ENCODE results near the gene CCNC. TPM values are rescaled to one million over a fixed set of nuclear protein-coding genes. Genes with fewer than 3 reads are reported as not detected.

Gene CCNC
- total RNA-seq, 1 donor from 2014 or later: 47.4 TPM

DNA sequence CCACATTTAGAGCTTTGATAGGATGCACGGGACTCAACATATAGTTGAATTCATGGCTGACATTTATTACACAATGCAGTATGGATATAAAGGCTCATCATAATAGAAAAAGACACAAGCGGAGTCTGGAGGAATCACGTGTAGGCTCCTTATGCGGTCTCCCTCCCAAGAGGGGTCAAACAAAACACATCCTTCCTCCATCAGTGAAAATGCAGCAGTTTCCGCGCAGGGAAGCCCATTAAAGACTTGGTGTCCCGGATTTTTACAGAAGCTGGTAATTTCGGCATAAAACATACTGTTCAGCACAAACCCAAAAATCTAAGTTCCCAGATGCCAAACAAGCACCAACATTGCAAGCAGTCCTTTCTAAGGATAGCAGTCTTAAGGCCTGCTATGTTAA is 54.4 kb downstream of the CCNC start:
- H3K9me3 ChIP-seq: no peaks in the 10 kb centered on the region
- peak overlapping the region; percentile 87 for H3K27ac ChIP-seq
- TF ChIP-seq POLR2A (IDR thresholded peaks at IDR 0.05) (no peak), POLR2AphosphoS5 (IDR thresholded peaks at IDR 0.05; ENCODE audit: insufficient read depth in 1 of 2, low read depth in 1 of 2) (no peak)
- TF ChIP-seq, protein P1, sequence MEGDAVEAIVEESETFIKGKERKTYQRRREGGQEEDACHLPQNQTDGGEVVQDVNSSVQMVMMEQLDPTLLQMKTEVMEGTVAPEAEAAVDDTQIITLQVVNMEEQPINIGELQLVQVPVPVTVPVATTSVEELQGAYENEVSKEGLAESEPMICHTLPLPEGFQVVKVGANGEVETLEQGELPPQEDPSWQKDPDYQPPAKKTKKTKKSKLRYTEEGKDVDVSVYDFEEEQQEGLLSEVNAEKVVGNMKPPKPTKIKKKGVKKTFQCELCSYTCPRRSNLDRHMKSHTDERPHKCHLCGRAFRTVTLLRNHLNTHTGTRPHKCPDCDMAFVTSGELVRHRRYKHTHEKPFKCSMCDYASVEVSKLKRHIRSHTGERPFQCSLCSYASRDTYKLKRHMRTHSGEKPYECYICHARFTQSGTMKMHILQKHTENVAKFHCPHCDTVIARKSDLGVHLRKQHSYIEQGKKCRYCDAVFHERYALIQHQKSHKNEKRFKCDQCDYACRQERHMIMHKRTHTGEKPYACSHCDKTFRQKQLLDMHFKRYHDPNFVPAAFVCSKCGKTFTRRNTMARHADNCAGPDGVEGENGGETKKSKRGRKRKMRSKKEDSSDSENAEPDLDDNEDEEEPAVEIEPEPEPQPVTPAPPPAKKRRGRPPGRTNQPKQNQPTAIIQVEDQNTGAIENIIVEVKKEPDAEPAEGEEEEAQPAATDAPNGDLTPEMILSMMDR (IDR thresholded peaks at IDR 0.05): no peak
- no peaks in the 10 kb centered on the region for H3K36me3 ChIP-seq
- H3K27me3 ChIP-seq: no peaks in the 10 kb centered on the region
- peak overlapping the region in 1 of 2 donors; percentile 94 for H3K4me3 ChIP-seq
- peaks cover 12% of the 10 kb centered on the region for H3K4me1 ChIP-seq
- DNase-seq (ENCODE audit: extremely low spot score in 2 of 2): no peak
- intact Hi-C loops (cut with DNase I): loop anchor here (2.0 kb wide), 1 partner anchor 55 kb away; the partner anchor contains the start of gene CCNC

DNA sequence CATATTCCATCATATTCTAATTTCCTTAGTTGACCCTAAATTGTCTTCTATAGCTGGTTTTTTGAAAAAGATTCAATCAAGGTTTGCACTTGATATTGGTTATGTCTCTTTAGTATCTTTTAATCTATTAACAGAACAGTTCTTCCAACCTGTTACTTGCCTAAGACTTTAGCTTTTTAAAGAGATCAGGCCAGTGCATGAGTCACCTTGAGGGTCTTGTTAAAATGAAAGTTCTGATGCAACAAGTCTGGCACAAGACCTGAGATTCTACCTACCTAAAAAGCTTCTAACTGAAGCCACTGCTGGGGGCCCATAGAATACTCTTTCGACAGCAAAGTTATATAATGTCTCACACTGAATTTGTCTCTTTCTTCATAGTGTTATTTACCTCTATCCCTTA is 56.4 kb downstream of the CCNC start:
- Histone ChIP-seq H3K4me3 (no peak overlapping the region), H3K27me3 (no peaks in the 10 kb centered on the region), H3K27ac (no peak overlapping the region), H3K9me3 (no peaks in the 10 kb centered on the region), H3K4me1 (peaks cover 12% of the 10 kb centered on the region), H3K36me3 (peaks cover 0 to 6% of the 10 kb centered on the region in 2 donors)
- TF ChIP-seq, protein P1 (IDR thresholded peaks at IDR 0.05): no peak
- no peak for TF ChIP-seq POLR2A (IDR thresholded peaks at IDR 0.05)
- TF ChIP-seq POLR2AphosphoS5 (IDR thresholded peaks at IDR 0.05; ENCODE audit: insufficient read depth in 1 of 2, low read depth in 1 of 2): no peak
- DNase-seq (ENCODE audit: extremely low spot score in 2 of 2): no peak
- intact Hi-C loops (cut with DNase I): no loop called here

DNA sequence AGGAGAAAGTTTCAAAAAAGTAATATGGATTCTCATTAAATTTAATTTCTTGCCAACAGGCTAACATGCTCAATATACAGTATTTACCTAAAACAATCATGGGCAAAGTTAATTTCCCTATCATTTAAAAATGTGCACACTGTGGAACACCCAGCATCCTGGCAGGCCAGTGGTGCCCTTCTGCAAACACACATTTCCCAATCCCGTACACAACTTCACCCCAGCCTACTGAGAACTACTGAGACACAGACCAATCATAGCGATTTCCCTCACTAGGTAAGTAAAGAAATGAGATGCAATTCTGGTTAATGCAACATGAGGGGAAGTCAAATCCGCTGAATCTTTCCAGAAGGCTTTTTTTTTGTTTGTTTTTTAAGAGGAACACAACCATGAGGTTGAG is 60.8 kb downstream of the CCNC start:
- intact Hi-C loops (cut with DNase I): no loop called here
- TF ChIP-seq, protein P1 (IDR thresholded peaks at IDR 0.05): no peak
- no peak for TF ChIP-seq POLR2A (IDR thresholded peaks at IDR 0.05)
- TF ChIP-seq POLR2AphosphoS5 (IDR thresholded peaks at IDR 0.05; ENCODE audit: insufficient read depth in 1 of 2, low read depth in 1 of 2): no peak
- Histone ChIP-seq H3K9me3 (no peaks in the 10 kb centered on the region), H3K36me3 (peaks cover 0 to 13% of the 10 kb centered on the region in 2 donors), H3K4me1 (no peaks in the 10 kb centered on the region), H3K4me3 (no peak overlapping the region), H3K27me3 (no peaks in the 10 kb centered on the region), H3K27ac (no peak overlapping the region)
- DNase-seq (ENCODE audit: extremely low spot score in 2 of 2): no peak

DNA sequence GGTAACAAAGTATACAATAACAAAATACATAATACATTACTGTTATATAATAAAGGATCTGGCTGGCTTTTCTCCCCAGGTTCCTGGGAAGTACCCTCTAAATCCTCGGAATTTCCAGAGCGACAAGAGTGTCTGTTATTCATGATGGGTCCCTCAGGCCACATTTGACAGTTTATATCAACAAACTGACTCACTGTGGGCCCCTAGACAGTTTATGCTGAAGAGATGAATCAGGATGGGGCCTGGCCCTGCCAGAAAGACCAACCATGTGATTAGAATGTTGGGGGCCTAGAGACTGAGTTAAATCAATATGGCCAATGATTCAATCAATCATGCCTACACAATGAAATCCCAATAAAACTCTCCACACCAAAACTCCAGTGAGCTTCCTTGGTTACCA is 66.7 kb downstream of the CCNC start:
- Histone ChIP-seq H3K36me3 (peaks cover 0 to 18% of the 10 kb centered on the region in 2 donors), H3K4me3 (no peak overlapping the region), H3K27ac (no peak overlapping the region), H3K4me1 (no peaks in the 10 kb centered on the region), H3K9me3 (no peaks in the 10 kb centered on the region), H3K27me3 (no peaks in the 10 kb centered on the region)
- intact Hi-C loops (cut with DNase I): no loop called here
- TF ChIP-seq, protein P1 (IDR thresholded peaks at IDR 0.05): no peak
- TF ChIP-seq POLR2AphosphoS5 (IDR thresholded peaks at IDR 0.05; ENCODE audit: insufficient read depth in 1 of 2, low read depth in 1 of 2) (no peak), POLR2A (IDR thresholded peaks at IDR 0.05) (no peak)
- no peak for DNase-seq (ENCODE audit: extremely low spot score in 2 of 2)

DNA sequence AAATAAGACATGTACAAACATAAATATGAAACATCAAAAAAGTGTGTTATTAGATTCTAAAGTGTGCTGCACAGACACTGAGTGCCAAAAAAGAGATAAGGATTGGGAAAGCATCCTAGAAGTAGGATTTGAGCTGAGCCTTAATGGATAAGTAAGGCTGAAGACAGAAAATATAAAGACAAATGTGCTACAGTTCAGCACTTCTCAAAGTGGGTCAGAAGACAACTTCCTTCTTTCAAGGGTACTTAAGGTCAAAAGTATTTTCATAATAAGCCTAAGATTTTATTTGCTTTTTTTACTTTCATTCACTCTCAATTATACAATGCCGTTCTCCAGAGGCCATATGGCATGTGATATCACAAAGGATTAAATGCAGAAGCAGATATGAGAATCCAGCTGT is 70.0 kb downstream of the CCNC start:
- H3K36me3 ChIP-seq: peaks cover 0 to 18% of the 10 kb centered on the region in 2 donors
- intact Hi-C loops (cut with DNase I): no loop called here
- TF ChIP-seq POLR2A (IDR thresholded peaks at IDR 0.05) (no peak), POLR2AphosphoS5 (IDR thresholded peaks at IDR 0.05; ENCODE audit: insufficient read depth in 1 of 2, low read depth in 1 of 2) (no peak)
- TF ChIP-seq, protein P1 (IDR thresholded peaks at IDR 0.05): no peak

More for the DNA sequence above, 70.0 kb downstream of the CCNC start:
- DNase-seq (ENCODE audit: extremely low spot score in 2 of 2): no peak
- H3K27me3 ChIP-seq: no peaks in the 10 kb centered on the region
- no peaks in the 10 kb centered on the region for H3K9me3 ChIP-seq
- H3K4me1 ChIP-seq: no peaks in the 10 kb centered on the region
- no peak overlapping the region for H3K27ac ChIP-seq
- H3K4me3 ChIP-seq: no peak overlapping the region
